Smooth muscle cell (in vitro differentiated cells): Measurements from ENCODE around the gene ZNF207. TPM values are rescaled to one million over a fixed set of nuclear protein-coding genes. Genes with fewer than 3 reads are reported as not detected.
"Not testable (repeated sequence)": the region's sequence is repeated elsewhere in the genome, so short reads cannot be mapped to it uniquely, and the experiment has no call there.

Experiments used
- DNase-seq: peaks from one replicate; lab custom pipeline; 2025; ENCODE audit not compliant: unreplicated experiment; lab: John Stamatoyannopoulos, UW
- H2AFZ ChIP-seq: fragments of 200-600 bp; sonication (generic); 2 replicates; pipeline ENCODE4 v1.6.0; 2016; ENCODE audit warnings: antibody characterized with exemption, low read depth, mild to moderate bottlenecking
- H3F3A ChIP-seq: fragments of 200-600 bp; sonication (generic); 2 replicates; pipeline ENCODE4 v1.6.0; 2017; ENCODE audit warnings: antibody characterized with exemption, low read depth
- H3K27ac ChIP-seq: fragments of 200-600 bp; sonication (generic); 2 replicates; pipeline ENCODE4 v1.5.1; 2016; ENCODE audit warnings: low read depth, mild to moderate bottlenecking
- H3K27me3 ChIP-seq: fragments of 200-600 bp; sonication (generic); 2 replicates; pipeline ENCODE4 v1.6.1; 2016; ENCODE audit warnings: low read depth, mild to moderate bottlenecking
- H3K36me3 ChIP-seq: fragments of 200-600 bp; sonication (generic); 2 replicates; pipeline ENCODE4 v1.5.1; 2016; ENCODE audit warnings: low read depth
- H3K4me1 ChIP-seq: fragments of 200-600 bp; sonication (generic); 2 replicates; pipeline ENCODE4 v1.5.1; 2016; ENCODE audit warnings: low read depth
- H3K4me2 ChIP-seq: fragments of 200-600 bp; sonication (generic); 2 replicates; pipeline ENCODE4 v1.6.0; 2016; ENCODE audit warnings: mild to moderate bottlenecking
- H3K4me3 ChIP-seq: fragments of 200-600 bp; sonication (generic); 2 replicates; pipeline ENCODE4 v1.5.1; 2016; ENCODE audit warnings: mild to moderate bottlenecking
- H3K79me2 ChIP-seq: fragments of 200-600 bp; sonication (generic); 2 replicates; pipeline ENCODE4 v1.6.0; 2016; ENCODE audit warnings: low read depth, mild to moderate bottlenecking
- H3K9ac ChIP-seq: fragments of 200-600 bp; sonication (generic); 2 replicates; pipeline ENCODE4 v1.6.0; 2016; ENCODE audit warnings: low read depth
- H3K9me3 ChIP-seq: fragments of 200-600 bp; sonication (generic); replicated peaks from 2 replicates; pipeline ENCODE4 v1.5.1; 2016; ENCODE audit warnings: low read depth
- H4K20me1 ChIP-seq: fragments of 200-600 bp; sonication (generic); 2 replicates; pipeline ENCODE4 v1.6.0; 2016; ENCODE audit warnings: low read depth
- CTCF ChIP-seq: fragments of 200-600 bp; sonication (generic); IDR thresholded peaks from 2 replicates; pipeline ENCODE4 v1.5.1; 2017; ENCODE audit warnings: borderline replicate concordance, mild to moderate bottlenecking, antibody characterized with exemption; ENCODE audit not compliant: insufficient read depth, poor library complexity, severe bottlenecking
- WGBS: methylation state at CpG from one replicate; pipeline ENCODE4 v1.1.7; 2016; ENCODE audit warnings: low lambda C conversion rate; 5-methylcytosine and 5-hydroxymethylcytosine counted together
- polyA plus RNA-seq: library from polyadenylated mRNA; unstranded; fragments of >200 nt; fragmentation: Nextera tagmentation; extraction: Ambion mirVana; gene quantifications from 2 replicates; pipeline ENCODE4 v1.2.1, GENCODE V29; 2016
- total RNA-seq: library from RNA; depleted of rRNA; stranded (reverse); fragments of >200 nt; gene quantifications from 2 replicates; pipeline ENCODE4 v1.2.3, GENCODE V29; 2014

The ZNF207 gene
- total and polyA plus RNA-seq, 2 experiments from 2014 or later, result 84.3 to 196 TPM

- H3K4me1 ChIP-seq, result no peaks in the 10 kb centered on the region
- no peaks in the 10 kb centered on the region for H3K36me3 ChIP-seq
- no peaks in the 10 kb centered on the region for H3K27me3 ChIP-seq
- H3K27ac ChIP-seq, result no peak overlapping the region
- H3K4me2 ChIP-seq, result no peak overlapping the region
- H3F3A ChIP-seq, result no peaks in the 10 kb centered on the region
- TF ChIP-seq CTCF, result no peak
- no peak for DNase-seq
- no peaks in the 10 kb centered on the region for H3K9me3 ChIP-seq
- WGBS, result 100% methylated on average over 5 of the region's 5 CpGs
- no peak overlapping the region for H2AFZ ChIP-seq
- no peaks in the 10 kb centered on the region for H4K20me1 ChIP-seq
- H3K79me2 ChIP-seq, result no peaks in the 10 kb centered on the region
- no peak overlapping the region for H3K4me3 ChIP-seq
- no peak overlapping the region for H3K9ac ChIP-seq
These were observed 43.9 kb downstream of the ZNF207 start for GRCh38 chr17:32393904-32394303.

- H3K9ac ChIP-seq, result no peak overlapping the region
- H3K36me3 ChIP-seq, result no peaks in the 10 kb centered on the region
- H3K4me1 ChIP-seq, result no peaks in the 10 kb centered on the region
- no peak for TF ChIP-seq CTCF
- no peak overlapping the region for H3K4me3 ChIP-seq
- H3K79me2 ChIP-seq, result no peaks in the 10 kb centered on the region
- no peak overlapping the region for H2AFZ ChIP-seq
- no peaks in the 10 kb centered on the region for H4K20me1 ChIP-seq
- no peaks in the 10 kb centered on the region for H3F3A ChIP-seq
- H3K4me2 ChIP-seq, result no peak overlapping the region
- H3K27me3 ChIP-seq, result no peaks in the 10 kb centered on the region
- DNase-seq, result no peak
- WGBS, result 95% methylated on average over 5 of the region's 5 CpGs
- no peak overlapping the region for H3K27ac ChIP-seq
- H3K9me3 ChIP-seq, result no peaks in the 10 kb centered on the region
These were observed 46.4 kb downstream of the ZNF207 start for GRCh38 chr17:32396343-32396742.

- Histone ChIP-seq H3K9ac (no peak overlapping the region), H3F3A (no peaks in the 10 kb centered on the region), H3K27ac (no peak overlapping the region), H3K4me1 (no peaks in the 10 kb centered on the region), H3K4me3 (no peak overlapping the region), H3K36me3 (no peaks in the 10 kb centered on the region), H3K9me3 (no peaks in the 10 kb centered on the region), H2AFZ (no peak overlapping the region), H3K27me3 (no peaks in the 10 kb centered on the region), H3K4me2 (no peak overlapping the region), H3K79me2 (no peaks in the 10 kb centered on the region), H4K20me1 (no peaks in the 10 kb centered on the region)
- DNase-seq, result no peak
- no peak for TF ChIP-seq CTCF
These were observed 49.0 kb downstream of the ZNF207 start for GRCh38 chr17:32398946-32399345.

GRCh38 chr17:32410085-32410484 is 60.1 kb downstream of the ZNF207 start:
- not testable (repeated sequence) for H3K9me3 ChIP-seq, H3K36me3 ChIP-seq, H3K4me2 ChIP-seq, H3K27ac ChIP-seq, H3K4me1 ChIP-seq, DNase-seq, H3K27me3 ChIP-seq, H3K79me2 ChIP-seq, H3K4me3 ChIP-seq, H3K9ac ChIP-seq, H4K20me1 ChIP-seq, H3F3A ChIP-seq, H2AFZ ChIP-seq
- 100% methylated on average over 1 of the region's 3 CpGs for WGBS
